GM12878 (cell line): ENCODE measurements around the gene SLC31A1. TPM values are rescaled to one million over a fixed set of nuclear protein-coding genes. Genes with fewer than 3 reads are reported as not detected.

Experiments
- ATF7 ChIP-seq: fragments of 450-650 bp; IDR thresholded peaks from 2 replicates; pipeline ENCODE4 v1.6.1; 2016; ENCODE audit warnings: low read depth, mild to moderate bottlenecking
- BHLHE40 ChIP-seq, 2 experiments: fragments of 450-650 bp in 1 of 2; IDR thresholded peaks; 2 replicates each; pipeline ENCODE4 v1.6.1; 2011 to 2017; ENCODE audit warnings: low read depth in 2 of 2, borderline replicate concordance in 1 of 2, improper control_type of control experiment in 1 of 2, low read length in 1 of 2, mild to moderate bottlenecking in 1 of 2
- CREM ChIP-seq: IDR thresholded peaks from 2 replicates; pipeline ENCODE4 v1.6.1; 2014; ENCODE audit warnings: antibody characterized with exemption, low read depth
- EED ChIP-seq: sonication (generic); IDR thresholded peaks from 2 replicates; pipeline ENCODE4 v1.6.1; 2016; ENCODE audit warnings: antibody characterized with exemption, low read depth
- FOXM1 ChIP-seq: IDR thresholded peaks from 2 replicates; pipeline ENCODE4 v1.6.1; 2012; ENCODE audit warnings: low read depth, mild to moderate bottlenecking, inconsistent platforms, low read length, moderate library complexity
- KDM1A ChIP-seq: fragments of 200-600 bp; sonication (generic); IDR thresholded peaks from 2 replicates; pipeline ENCODE4 v1.6.1; 2016; ENCODE audit warnings: borderline replicate concordance
- MXI1 ChIP-seq: fragments of 150-350 bp; IDR thresholded peaks from 2 replicates; pipeline ENCODE4 v1.6.1; 2011; ENCODE audit warnings: low read depth, mild to moderate bottlenecking, inconsistent platforms, low read length, improper control_type of control experiment
- MYB ChIP-seq: fragments of 150-350 bp; IDR thresholded peaks from 2 replicates; pipeline ENCODE4 v1.6.1; 2014; ENCODE audit warnings: mild to moderate bottlenecking, low read depth, low read length, borderline replicate concordance
- NFYB ChIP-seq: IDR thresholded peaks from 2 replicates; pipeline ENCODE4 v1.6.1; 2011; ENCODE audit warnings: low read depth, mild to moderate bottlenecking, low read length, improper control_type of control experiment, moderate library complexity; ENCODE audit not compliant: insufficient read depth
- NKRF ChIP-seq: fragments of 450-650 bp; conservative IDR thresholded peaks from 2 replicates; pipeline ENCODE4 v1.6.1; 2017; ENCODE audit warnings: mild to moderate bottlenecking, moderate library complexity
- PAX5 ChIP-seq: IDR thresholded peaks from 2 replicates; pipeline ENCODE4 v1.6.1; 2011; ENCODE audit warnings: low read depth, low read length, borderline replicate concordance
- PRDM15 ChIP-seq: fragments of 450-650 bp; formaldehyde crosslinking; IDR thresholded peaks from 2 replicates; pipeline ENCODE4 v1.4.0; 2020; ENCODE audit warnings: mild to moderate bottlenecking, moderate library complexity
- ZNF384 ChIP-seq: IDR thresholded peaks from 2 replicates; pipeline ENCODE4 v1.6.1; 2012; ENCODE audit warnings: low read depth, mild to moderate bottlenecking, low read length, improper control_type of control experiment, borderline replicate concordance
- ZSCAN29 ChIP-seq: fragments of 450-650 bp; IDR thresholded peaks from 2 replicates; pipeline ENCODE4 v1.6.1; 2017; ENCODE audit warnings: mild to moderate bottlenecking, moderate library complexity
- polyA plus RNA-seq, 11 experiments: library from polyadenylated mRNA; depleted of rRNA in 4 of 11; unstranded in 6 of 11; stranded (reverse) in 5 of 11; fragments of >200 nt; fragmentation: Nextera tagmentation in 4 of 11; fragmentation: Illumina TruSeq in 1 of 11; extraction: Ambion mirVana in 4 of 11; extraction: Trizol in 1 of 11; gene quantifications; 1 replicate in 1 of 11; 2 replicates in 10 of 11; pipeline versions ENCODE4 v1.2.1 to v1.2.3, GENCODE V29; 2011 to 2016; ENCODE audit warnings: inconsistent platforms in 2 of 11, missing spikeins in 2 of 11, low read depth in 1 of 11
- total RNA-seq, 4 experiments: library from RNA; depleted of rRNA in 3 of 4; stranded (reverse); fragments of >200 nt in 3 of 4; fragmentation: Illumina TruSeq in 1 of 4; extraction: Trizol in 1 of 4; gene quantifications; 2 replicates each; pipeline versions ENCODE4 v1.2.1 to v1.2.3, GENCODE V29; 2013 to 2021
- TF ChIP-seq, protein P1 (sequence below): fragments of 450-650 bp; IDR thresholded peaks from 2 replicates; pipeline ENCODE4 v1.6.1; 2017; ENCODE audit warnings: mild to moderate bottlenecking
- TF ChIP-seq, protein P2 (sequence below): IDR thresholded peaks from 2 replicates; pipeline ENCODE4 v1.6.1; 2011; ENCODE audit warnings: mild to moderate bottlenecking, low read depth, low read length, moderate library complexity; ENCODE audit not compliant: insufficient replicate concordance

The SLC31A1 gene
- total and polyA plus RNA-seq, 10 of the 15 experiments (the other 5 are each of a cell fraction or from before 2014, with no cell fraction given): 7.3 to 16.2 (median 10.5) TPM

GRCh38 chr9:113221003-113221799 lies at the start of gene SLC31A1, which contains the start of gene FKBP15 (continued):
- TF ChIP-seq MXI1: peak; percentile 62
- TF ChIP-seq NFYB: peak; percentile 79
- peak; percentile 92 for TF ChIP-seq ATF7
- TF ChIP-seq KDM1A: no peak
- TF ChIP-seq, protein P1, sequence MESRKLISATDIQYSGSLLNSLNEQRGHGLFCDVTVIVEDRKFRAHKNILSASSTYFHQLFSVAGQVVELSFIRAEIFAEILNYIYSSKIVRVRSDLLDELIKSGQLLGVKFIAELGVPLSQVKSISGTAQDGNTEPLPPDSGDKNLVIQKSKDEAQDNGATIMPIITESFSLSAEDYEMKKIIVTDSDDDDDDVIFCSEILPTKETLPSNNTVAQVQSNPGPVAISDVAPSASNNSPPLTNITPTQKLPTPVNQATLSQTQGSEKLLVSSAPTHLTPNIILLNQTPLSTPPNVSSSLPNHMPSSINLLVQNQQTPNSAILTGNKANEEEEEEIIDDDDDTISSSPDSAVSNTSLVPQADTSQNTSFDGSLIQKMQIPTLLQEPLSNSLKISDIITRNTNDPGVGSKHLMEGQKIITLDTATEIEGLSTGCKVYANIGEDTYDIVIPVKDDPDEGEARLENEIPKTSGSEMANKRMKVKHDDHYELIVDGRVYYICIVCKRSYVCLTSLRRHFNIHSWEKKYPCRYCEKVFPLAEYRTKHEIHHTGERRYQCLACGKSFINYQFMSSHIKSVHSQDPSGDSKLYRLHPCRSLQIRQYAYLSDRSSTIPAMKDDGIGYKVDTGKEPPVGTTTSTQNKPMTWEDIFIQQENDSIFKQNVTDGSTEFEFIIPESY: no peak
- peak; percentile 67; the same call in 1 of the 2 replicates for TF ChIP-seq NKRF
- peak; percentile 86 for TF ChIP-seq CREM
- no peak for TF ChIP-seq ZSCAN29
- TF ChIP-seq FOXM1: no peak
- TF ChIP-seq, protein P2, sequence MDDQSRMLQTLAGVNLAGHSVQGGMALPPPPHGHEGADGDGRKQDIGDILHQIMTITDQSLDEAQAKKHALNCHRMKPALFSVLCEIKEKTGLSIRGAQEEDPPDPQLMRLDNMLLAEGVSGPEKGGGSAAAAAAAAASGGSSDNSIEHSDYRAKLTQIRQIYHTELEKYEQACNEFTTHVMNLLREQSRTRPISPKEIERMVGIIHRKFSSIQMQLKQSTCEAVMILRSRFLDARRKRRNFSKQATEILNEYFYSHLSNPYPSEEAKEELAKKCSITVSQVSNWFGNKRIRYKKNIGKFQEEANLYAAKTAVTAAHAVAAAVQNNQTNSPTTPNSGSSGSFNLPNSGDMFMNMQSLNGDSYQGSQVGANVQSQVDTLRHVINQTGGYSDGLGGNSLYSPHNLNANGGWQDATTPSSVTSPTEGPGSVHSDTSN: no peak
- TF ChIP-seq BHLHE40 (IDR thresholded peaks at IDR 0.05; ENCODE audit: borderline replicate concordance in 1 of 2, low read depth in 2 of 2, low read length in 1 of 2): peak; percentile 97 to 98
- TF ChIP-seq EED: peak; percentile 41; the same call in 1 of the 2 replicates
- TF ChIP-seq PRDM15 (CRISPR knock-in tag): no peak
- no peak; the same call in 1 of the 2 replicates for TF ChIP-seq ZNF384
- 0 out of 2 replicates have a peak, but pooled peaks have one; percentile 28 for TF ChIP-seq PAX5
- TF ChIP-seq MYB: no peak
